HepG2 (cell line): ENCODE measurements around the gene PHRF1. TPM values are rescaled to one million over a fixed set of nuclear protein-coding genes. Genes with fewer than 3 reads are reported as not detected.

Experiments used
- ATF1 ChIP-seq: IDR thresholded peaks from 2 replicates; pipeline ENCODE4 v1.6.1; 2016; ENCODE audit warnings: mild to moderate bottlenecking, control low read depth
- CENPX ChIP-seq: sonication (generic); formaldehyde crosslinking; IDR thresholded peaks from 2 replicates; pipeline ENCODE4 v1.9.0; 2021; ENCODE audit warnings: mild to moderate bottlenecking, missing genetic modification reagents, moderate library complexity
- DMAP1 ChIP-seq: IDR thresholded peaks from 2 replicates; pipeline ENCODE4 v1.6.1; 2016
- ESRRA ChIP-seq: sonication (generic); formaldehyde crosslinking; IDR thresholded peaks from 2 replicates; pipeline ENCODE4 v1.5.1; 2020; ENCODE audit warnings: mild to moderate bottlenecking, low read depth, missing genetic modification reagents
- FOSL2 ChIP-seq: sonication (generic); formaldehyde crosslinking; IDR thresholded peaks from 2 replicates; pipeline ENCODE4 v1.4.0; 2020; ENCODE audit warnings: missing genetic modification reagents
- GMEB1 ChIP-seq: sonication (generic); formaldehyde crosslinking; IDR thresholded peaks from 2 replicates; pipeline ENCODE4 v1.5.1; 2020; ENCODE audit warnings: missing genetic modification reagents, mild to moderate bottlenecking, borderline replicate concordance
- HOXA3 ChIP-seq: sonication (generic); formaldehyde crosslinking; IDR thresholded peaks from 2 replicates; pipeline ENCODE4 v1.5.0; 2020; ENCODE audit warnings: missing genetic modification reagents
- LCORL ChIP-seq, 2 experiments: fragments of 450-650 bp in 1 of 2; sonication (generic) in 1 of 2; formaldehyde crosslinking in 1 of 2; IDR thresholded peaks; 2 replicates each; pipeline versions ENCODE4 v1.5.0 to v1.6.1; 2017 to 2020; ENCODE audit warnings: antibody characterized with exemption in 1 of 2, missing genetic modification reagents in 1 of 2
- MEIS1 ChIP-seq: sonication (generic); formaldehyde crosslinking; IDR thresholded peaks from 2 replicates; pipeline ENCODE4 v1.9.0; 2021; ENCODE audit warnings: mild to moderate bottlenecking, missing genetic modification reagents, moderate library complexity, borderline replicate concordance
- NCOA2 ChIP-seq: sonication (generic); formaldehyde crosslinking; IDR thresholded peaks from 2 replicates; pipeline ENCODE4 v1.8.0; 2022; ENCODE audit warnings: inconsistent platforms
- NR2F6 ChIP-seq, 2 experiments: IDR thresholded peaks; 2 replicates each; pipeline ENCODE4 v1.6.1; 2016; ENCODE audit warnings: antibody characterized with exemption in 1 of 2, mild to moderate bottlenecking in 1 of 2
- PAF1 ChIP-seq: IDR thresholded peaks from 2 replicates; pipeline ENCODE4 v1.6.1; 2016; ENCODE audit warnings: missing genetic modification reagents, missing compliant biosample characterization
- PPARG ChIP-seq: conservative IDR thresholded peaks from 2 replicates; pipeline ENCODE4 v1.6.1; 2016; ENCODE audit warnings: missing biosample characterization, missing genetic modification reagents
- RARA ChIP-seq: IDR thresholded peaks from 2 replicates; pipeline ENCODE4 v1.6.1; 2016; ENCODE audit warnings: missing genetic modification reagents, missing compliant biosample characterization
- SAP130 ChIP-seq: IDR thresholded peaks from 2 replicates; pipeline ENCODE4 v1.6.1; 2016; ENCODE audit warnings: low read depth
- SSRP1 ChIP-seq: IDR thresholded peaks from 2 replicates; pipeline ENCODE4 v1.6.1; 2016; ENCODE audit warnings: control low read depth
- TAF15 ChIP-seq: fragments of 200-400 bp; formaldehyde crosslinking; IDR thresholded peaks from one replicate; pipeline ENCODE4 v1.6.1; 2018; ENCODE audit warnings: mild to moderate bottlenecking, low read depth, low read length; ENCODE audit not compliant: poor library complexity, severe bottlenecking
- THAP11 ChIP-seq: IDR thresholded peaks from 2 replicates; pipeline ENCODE4 v1.6.1; 2016; ENCODE audit warnings: missing biosample characterization, missing genetic modification reagents
- THRA ChIP-seq: sonication (generic); formaldehyde crosslinking; IDR thresholded peaks from 2 replicates; pipeline ENCODE4 v1.4.0; 2020; ENCODE audit warnings: missing genetic modification reagents, borderline replicate concordance
- ZC3H13 ChIP-seq: sonication (generic); formaldehyde crosslinking; IDR thresholded peaks from 2 replicates; pipeline ENCODE4 v1.8.1; 2023; ENCODE audit warnings: mild to moderate bottlenecking, missing genetic modification reagents, moderate library complexity
- ZNF513 ChIP-seq: sonication (generic); formaldehyde crosslinking; conservative IDR thresholded peaks from 2 replicates; pipeline ENCODE4 v1.5.0; 2020; ENCODE audit warnings: missing genetic modification reagents
- polyA plus RNA-seq, 8 experiments: library from polyadenylated mRNA; depleted of rRNA in 3 of 8; stranded (reverse) in 7 of 8; unstranded in 1 of 8; fragments of >200 nt; fragmentation: Illumina TruSeq in 4 of 8; extraction: Trizol in 4 of 8; gene quantifications; 2 replicates each; pipeline versions ENCODE4 v1.2.1 to v1.2.3, GENCODE V29; 2011 to 2016; ENCODE audit warnings: low read depth in 4 of 8, missing spikeins in 1 of 8, mixed read lengths in 1 of 8; ENCODE audit not compliant: insufficient read depth in 1 of 8
- total RNA-seq, 5 experiments: library from RNA; depleted of rRNA; stranded (reverse); fragments of >200 nt; fragmentation: Illumina TruSeq; extraction: Trizol; gene quantifications; 2 replicates each; pipeline ENCODE4 v1.2.3, GENCODE V29; 2016; ENCODE audit warnings: low read depth in 1 of 5
- TF ChIP-seq, protein P1 (sequence below): sonication (generic); formaldehyde crosslinking; IDR thresholded peaks from 2 replicates; pipeline ENCODE4 v1.5.0; 2020; ENCODE audit warnings: missing genetic modification reagents
- TF ChIP-seq, protein P2 (sequence below): sonication (generic); formaldehyde crosslinking; conservative IDR thresholded peaks from 2 replicates; pipeline ENCODE4 v1.4.0; 2020; ENCODE audit warnings: mild to moderate bottlenecking, missing genetic modification reagents, moderate library complexity

The PHRF1 gene
- total and polyA plus RNA-seq, 2 of the 13 experiments (the other 11 are each of a cell fraction or from before 2014, with no cell fraction given): 8.2 to 16.7 TPM

DNA sequence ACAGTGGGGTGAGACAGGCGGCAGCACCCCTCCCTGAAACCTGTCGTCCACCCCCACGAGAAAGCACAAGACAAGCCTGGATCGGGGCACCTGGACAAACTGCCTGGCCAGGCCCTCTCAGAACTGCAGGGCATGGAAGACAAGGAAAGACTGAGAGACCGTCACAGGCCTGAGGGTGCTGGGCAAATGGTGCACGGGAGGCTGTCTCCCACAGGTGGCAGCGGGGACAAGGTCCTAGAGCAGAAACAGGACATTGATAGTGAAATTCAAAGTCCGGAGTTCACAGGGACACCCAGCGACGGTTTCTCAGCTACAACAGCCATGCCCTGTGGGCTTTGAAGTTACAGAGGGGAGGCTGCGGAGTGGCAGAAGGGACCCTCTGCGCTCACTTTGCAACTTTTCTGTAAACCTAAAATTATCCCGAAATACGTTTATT is 81.4 kb downstream of the PHRF1 start (continued):
- TF ChIP-seq THRA (CRISPR knock-in tag) (peak; percentile 59; the same call in 1 of the 2 replicates), HOXA3 (CRISPR knock-in tag) (peak; percentile 75; the same call in 1 of the 2 replicates), PPARG (peak; percentile 28; the same call in 1 of the 2 replicates), ATF1 (CRISPR knock-in tag) (no peak), DMAP1 (no peak), TAF15 (no peak), RARA (CRISPR knock-in tag) (peak; percentile 73), PAF1 (CRISPR knock-in tag) (no peak), FOSL2 (CRISPR knock-in tag) (no peak), SAP130 (CRISPR knock-in tag) (peak; percentile 69), CENPX (CRISPR knock-in tag) (no peak), ESRRA (CRISPR knock-in tag) (peak; percentile 71), NCOA2 (CRISPR knock-in tag) (0 out of 2 replicates have a peak, but pooled peaks have one; percentile 22), NR2F6 (IDR thresholded peaks at IDR 0.05) (no peak), NR2F6 (CRISPR knock-in tag; IDR thresholded peaks at IDR 0.05) (peak; percentile 52; the same call in 1 of the 2 replicates), SSRP1 (CRISPR knock-in tag) (no peak), GMEB1 (no peak), LCORL (IDR thresholded peaks at IDR 0.05) (no peak), LCORL (CRISPR knock-in tag; IDR thresholded peaks at IDR 0.05) (no peak), THAP11 (CRISPR knock-in tag) (0 out of 2 replicates have a peak, but pooled peaks have one; percentile 13), ZNF513 (CRISPR knock-in tag) (no peak), MEIS1 (CRISPR knock-in tag) (no peak), ZC3H13 (CRISPR knock-in tag) (no peak)
- TF ChIP-seq, protein P1, sequence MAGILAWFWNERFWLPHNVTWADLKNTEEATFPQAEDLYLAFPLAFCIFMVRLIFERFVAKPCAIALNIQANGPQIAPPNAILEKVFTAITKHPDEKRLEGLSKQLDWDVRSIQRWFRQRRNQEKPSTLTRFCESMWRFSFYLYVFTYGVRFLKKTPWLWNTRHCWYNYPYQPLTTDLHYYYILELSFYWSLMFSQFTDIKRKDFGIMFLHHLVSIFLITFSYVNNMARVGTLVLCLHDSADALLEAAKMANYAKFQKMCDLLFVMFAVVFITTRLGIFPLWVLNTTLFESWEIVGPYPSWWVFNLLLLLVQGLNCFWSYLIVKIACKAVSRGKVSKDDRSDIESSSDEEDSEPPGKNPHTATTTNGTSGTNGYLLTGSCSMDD: no peak
- TF ChIP-seq, protein P2, sequence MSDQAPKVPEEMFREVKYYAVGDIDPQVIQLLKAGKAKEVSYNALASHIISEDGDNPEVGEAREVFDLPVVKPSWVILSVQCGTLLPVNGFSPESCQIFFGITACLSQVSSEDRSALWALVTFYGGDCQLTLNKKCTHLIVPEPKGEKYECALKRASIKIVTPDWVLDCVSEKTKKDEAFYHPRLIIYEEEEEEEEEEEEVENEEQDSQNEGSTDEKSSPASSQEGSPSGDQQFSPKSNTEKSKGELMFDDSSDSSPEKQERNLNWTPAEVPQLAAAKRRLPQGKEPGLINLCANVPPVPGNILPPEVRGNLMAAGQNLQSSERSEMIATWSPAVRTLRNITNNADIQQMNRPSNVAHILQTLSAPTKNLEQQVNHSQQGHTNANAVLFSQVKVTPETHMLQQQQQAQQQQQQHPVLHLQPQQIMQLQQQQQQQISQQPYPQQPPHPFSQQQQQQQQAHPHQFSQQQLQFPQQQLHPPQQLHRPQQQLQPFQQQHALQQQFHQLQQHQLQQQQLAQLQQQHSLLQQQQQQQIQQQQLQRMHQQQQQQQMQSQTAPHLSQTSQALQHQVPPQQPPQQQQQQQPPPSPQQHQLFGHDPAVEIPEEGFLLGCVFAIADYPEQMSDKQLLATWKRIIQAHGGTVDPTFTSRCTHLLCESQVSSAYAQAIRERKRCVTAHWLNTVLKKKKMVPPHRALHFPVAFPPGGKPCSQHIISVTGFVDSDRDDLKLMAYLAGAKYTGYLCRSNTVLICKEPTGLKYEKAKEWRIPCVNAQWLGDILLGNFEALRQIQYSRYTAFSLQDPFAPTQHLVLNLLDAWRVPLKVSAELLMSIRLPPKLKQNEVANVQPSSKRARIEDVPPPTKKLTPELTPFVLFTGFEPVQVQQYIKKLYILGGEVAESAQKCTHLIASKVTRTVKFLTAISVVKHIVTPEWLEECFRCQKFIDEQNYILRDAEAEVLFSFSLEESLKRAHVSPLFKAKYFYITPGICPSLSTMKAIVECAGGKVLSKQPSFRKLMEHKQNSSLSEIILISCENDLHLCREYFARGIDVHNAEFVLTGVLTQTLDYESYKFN (CRISPR knock-in tag): peak; percentile 78
